WTC11 (cell line): ENCODE measurements around the gene UBE3C. TPM values are rescaled to one million over a fixed set of nuclear protein-coding genes. Genes with fewer than 3 reads are reported as not detected.

Source experiments
- ATAC-seq: fragments of 200-7000 bp; cut with Tn5 transposase; 2 replicates; pipeline ENCODE4 v1.10.0; 2021; ENCODE audit warnings: mild to moderate bottlenecking, moderate library complexity
- CTCF ChIA-PET: fragments of 300-600 bp; sonication (Branson Sonifier 250); formaldehyde crosslinking; loops from one replicate; lab custom pipeline; 2021; ENCODE audit warnings: antibody characterized with exemption; lab: Charles Lee
- POLR2A ChIA-PET: fragments of 350-600 bp; sonication (Branson Sonifier 250); formaldehyde crosslinking; loops from one replicate; lab custom pipeline; 2021; ENCODE audit warnings: antibody characterized with exemption; lab: Charles Lee
- DNase-seq: peaks from one replicate; pipeline ENCODE4 v3.0.0; 2021; ENCODE audit warnings: low spot score
- H3K27ac Mint-ChIP-seq: 2 replicates; pipeline ENCODE4 v1.8.0; 2021; ENCODE audit warnings: mixed read lengths
- H3K27me3 Mint-ChIP-seq: 2 replicates; pipeline ENCODE4 v1.8.0; 2021; ENCODE audit warnings: low read depth, mild to moderate bottlenecking, moderate library complexity, mixed read lengths
- H3K36me3 Mint-ChIP-seq: 2 replicates; pipeline ENCODE4 v1.8.0; 2021; ENCODE audit warnings: mixed read lengths
- H3K4me1 Mint-ChIP-seq: 2 replicates; pipeline ENCODE4 v1.8.0; 2022; ENCODE audit warnings: mixed read lengths
- H3K4me3 Mint-ChIP-seq: 2 replicates; pipeline ENCODE4 v1.8.0; 2021; ENCODE audit warnings: mild to moderate bottlenecking, moderate library complexity, mixed read lengths
- H3K9me3 Mint-ChIP-seq: 2 replicates; pipeline ENCODE4 v1.8.0; 2021; ENCODE audit warnings: mixed read lengths
- AR ChIP-seq: fragments of 250-450 bp; sonication (Bioruptor Pico); IDR thresholded peaks from 2 replicates; pipeline ENCODE4 v1.9.0; 2021; ENCODE audit warnings: mild to moderate bottlenecking
- CDX4 ChIP-seq: fragments of 250-450 bp; sonication (Bioruptor Pico); IDR thresholded peaks from 2 replicates; pipeline ENCODE4 v1.9.0; 2021; ENCODE audit warnings: moderate library complexity, mild to moderate bottlenecking, inconsistent platforms, borderline replicate concordance
- E2F1 ChIP-seq: sonication (generic); formaldehyde crosslinking; IDR thresholded peaks from 2 replicates; pipeline ENCODE4 v1.8.0; 2022; ENCODE audit warnings: mild to moderate bottlenecking, missing genetic modification reagents
- E2F5 ChIP-seq: sonication (generic); formaldehyde crosslinking; IDR thresholded peaks from 2 replicates; pipeline ENCODE4 v1.8.1; 2022; ENCODE audit warnings: mild to moderate bottlenecking, moderate library complexity, missing genetic modification reagents
- FOXP1 ChIP-seq: sonication (generic); formaldehyde crosslinking; IDR thresholded peaks from 2 replicates; pipeline ENCODE4 v1.8.0; 2022; ENCODE audit warnings: missing genetic modification reagents, mild to moderate bottlenecking, moderate library complexity, borderline replicate concordance
- KAT7 ChIP-seq: sonication (generic); formaldehyde crosslinking; IDR thresholded peaks from 2 replicates; pipeline ENCODE4 v1.8.1; 2023; ENCODE audit warnings: missing genetic modification reagents, mild to moderate bottlenecking, borderline replicate concordance
- NFE2L1 ChIP-seq: sonication (generic); formaldehyde crosslinking; IDR thresholded peaks from 2 replicates; pipeline ENCODE4 v1.8.1; 2023; ENCODE audit warnings: missing genetic modification reagents
- NR1H2 ChIP-seq: sonication (generic); formaldehyde crosslinking; IDR thresholded peaks from 2 replicates; pipeline ENCODE4 v1.9.0; 2021; ENCODE audit warnings: mild to moderate bottlenecking, moderate library complexity, missing genetic modification reagents
- OVOL2 ChIP-seq: fragments of 250-450 bp; sonication (Bioruptor Pico); IDR thresholded peaks from 2 replicates; pipeline ENCODE4 v1.9.0; 2021; ENCODE audit warnings: mild to moderate bottlenecking, borderline replicate concordance
- TEAD4 ChIP-seq: sonication (generic); formaldehyde crosslinking; IDR thresholded peaks from 2 replicates; pipeline ENCODE4 v1.8.0; 2022; ENCODE audit warnings: mild to moderate bottlenecking, missing genetic modification reagents
- ZNF532 ChIP-seq: fragments of 250-450 bp; sonication (Bioruptor Pico); IDR thresholded peaks from 2 replicates; pipeline ENCODE4 v1.9.0; 2021; ENCODE audit warnings: mild to moderate bottlenecking, borderline replicate concordance
- total RNA-seq: library from RNA; stranded (reverse); gene quantifications from 3 replicates; pipeline ENCODE4 v1.2.3, GENCODE V29; 2021

UBE3C gene
- total RNA-seq, 1 experiment from 2014 or later, result 59.7 TPM

GRCh38 chr7:157271315-157271990 is 132.7 kb downstream of the UBE3C start:
- Mint-ChIP-seq H3K27me3 (no peaks in the 10 kb centered on the region), H3K4me1 (peaks cover 11% of the 10 kb centered on the region), H3K36me3 (peaks cover 26% of the 10 kb centered on the region), H3K27ac (peak overlapping the region; percentile 75), H3K9me3 (no peaks in the 10 kb centered on the region), H3K4me3 (no peak overlapping the region)
- ChIA-PET CTCF (interaction anchor here (1.0 to 1.7 kb wide), 3 partner anchors 31 to 366 kb away, joined by 4 to 6 read pairs (median 5); no protein-coding TSS in a partner anchor), POLR2A (interaction anchor here (0.6 kb wide), 1 partner anchor 70 kb away, joined by 3 read pairs; no protein-coding TSS in a partner anchor)
- TF ChIP-seq E2F5 (CRISPR knock-in tag) (no peak), NR1H2 (no peak), TEAD4 (no peak), OVOL2 (CRISPR knock-in tag) (no peak)
- DNase-seq (no peak), ATAC-seq (no peak)

- peaks cover 15% of the 10 kb centered on the region for H3K4me1 Mint-ChIP-seq
- TF ChIP-seq ZNF532, result no peak
- no peak for TF ChIP-seq E2F5 (CRISPR knock-in tag)
- no peak for TF ChIP-seq TEAD4
- no peak for TF ChIP-seq NFE2L1
- no peak for TF ChIP-seq CDX4 (CRISPR knock-in tag)
- TF ChIP-seq, all 79 proteins: peak for 0
- CTCF ChIA-PET, result interaction anchor here (1.0 to 1.7 kb wide), 4 partner anchors 32 to 366 kb away, joined by 3 to 6 read pairs (median 4); no protein-coding TSS in a partner anchor
- Mint-ChIP-seq H3K36me3 (peaks cover 26% of the 10 kb centered on the region), H3K27ac (peak overlapping the region; percentile 75), H3K27me3 (no peaks in the 10 kb centered on the region), H3K9me3 (no peaks in the 10 kb centered on the region), H3K4me3 (no peak overlapping the region)
- DNase-seq (no peak), ATAC-seq (no peak)
- POLR2A ChIA-PET, result no interaction called here
Measured at GRCh38 chr7:157271991-157272324, 133.2 kb downstream of the UBE3C start.

GRCh38 chr7:157272351-157273207 is 133.9 kb downstream of the UBE3C start:
- Mint-ChIP-seq H3K4me1 (peaks cover 19% of the 10 kb centered on the region), H3K27me3 (no peaks in the 10 kb centered on the region), H3K9me3 (no peaks in the 10 kb centered on the region), H3K36me3 (peaks cover 23% of the 10 kb centered on the region), H3K4me3 (no peak overlapping the region), H3K27ac (peak overlapping the region; percentile 86; the same call in 1 of the 2 replicates)
- ATAC-seq, result no peak
- no peak for DNase-seq
- 0 out of 2 replicates have a peak, but pooled peaks have one; percentile 4 for TF ChIP-seq AR (CRISPR knock-in tag)
- TF ChIP-seq KAT7 (CRISPR knock-in tag), result no peak
- peak; percentile 42; the same call in 1 of the 2 replicates for TF ChIP-seq FOXP1 (CRISPR knock-in tag)
- no peak for TF ChIP-seq E2F1 (CRISPR knock-in tag)
- POLR2A ChIA-PET, result no interaction called here
- CTCF ChIA-PET, result interaction anchor here (0.6 to 2.1 kb wide), 22 partner anchors 9 to 367 kb away, joined by 3 to 10 read pairs (median 4); partner anchors contain the start of gene NOM1
